HG02642 (cell line): Measurements from ENCODE around the gene NFIB.
A peak's percentile ranks its signal among the peaks of the same experiment; 100 is the strongest.

Experiments used
- ATAC-seq: cut with Tn5 transposase; IDR thresholded peaks from one replicate; pipeline ENCODE4 v1.9.1; 2021; ENCODE audit warnings: mild to moderate bottlenecking; ENCODE audit not compliant: unreplicated experiment, poor library complexity

Gene NFIB

GRCh38 chr9:14321517-14322130, 7.7 kb upstream of the NFIB start:
- ATAC-seq, result no peak

- ATAC-seq, result no peak
Measured at GRCh38 chr9:14320271-14321181, 6.6 kb upstream of the NFIB start.

GRCh38 chr9:14318934-14319580, 5.1 kb upstream of the NFIB start:
- ATAC-seq, result no peak

GRCh38 chr9:14318361-14318760, 4.4 kb upstream of the NFIB start:
- no peak for ATAC-seq

GRCh38 chr9:14317667-14318320, 3.9 kb upstream of the NFIB start:
- no peak for ATAC-seq

GRCh38 chr9:14316602-14317300, 2.8 kb upstream of the NFIB start:
- no peak for ATAC-seq

- ATAC-seq, result no peak
Measured at GRCh38 chr9:14315875-14316601, 2.1 kb upstream of the NFIB start.

- peak; percentile 36 for ATAC-seq
Measured at GRCh38 chr9:14314929-14315874, 1.3 kb upstream of the NFIB start.

GRCh38 chr9:14314424-14314928, 535 bp upstream of the NFIB start:
- peak; percentile 5 for ATAC-seq

- ATAC-seq, result no peak
Measured at GRCh38 chr9:14313378-14313940, 482 bp downstream of the NFIB start.

- no peak for ATAC-seq
Measured at GRCh38 chr9:14312719-14313377, 1.1 kb downstream of the NFIB start.

- ATAC-seq, result no peak
Measured at GRCh38 chr9:14311956-14312685, 1.8 kb downstream of the NFIB start.

- no peak for ATAC-seq
Measured at GRCh38 chr9:14311171-14311949, 2.6 kb downstream of the NFIB start.

GRCh38 chr9:14310311-14310710, 3.6 kb downstream of the NFIB start:
- ATAC-seq, result no peak

- ATAC-seq, result no peak
Measured at GRCh38 chr9:14309403-14309802, 4.5 kb downstream of the NFIB start.

GRCh38 chr9:14308853-14309145, 5.1 kb downstream of the NFIB start:
- no peak for ATAC-seq
